SH-SY5Y (cell line): ENCODE results near the gene CCAR1.

Source experiments
- GATA2 ChIP-seq: IDR thresholded peaks from 2 replicates; pipeline ENCODE4 v1.6.1; 2011; ENCODE audit warnings: mild to moderate bottlenecking, low read depth, low read length
- GATA3 ChIP-seq: IDR thresholded peaks from 2 replicates; pipeline ENCODE4 v1.6.1; 2011; ENCODE audit warnings: low read depth, mild to moderate bottlenecking, low read length, moderate library complexity

- TF ChIP-seq GATA2 (no peak), GATA3 (no peak)
Measured at GRCh38 chr10:68752711-68753350, 31.8 kb downstream of the CCAR1 start.
